Fibroblast of pulmonary artery (primary cell): ENCODE measurements around the gene PLEKHH1.

Experiments
- DNase-seq: peaks from one replicate; pipeline ENCODE4 v3.0.0-alpha.2; 2010; ENCODE audit warnings: low read depth
- H3K4me3 ChIP-seq: replicated peaks from 2 replicates; pipeline ENCODE4 v1.5.1; 2011; ENCODE audit warnings: low read depth, mild to moderate bottlenecking, control low read depth, low read length, moderate library complexity
- CTCF ChIP-seq: IDR thresholded peaks from 2 replicates; pipeline ENCODE4 v1.5.1; 2011; ENCODE audit warnings: mild to moderate bottlenecking, control low read depth, low read length, inconsistent platforms; ENCODE audit errors: missing control alignments

The PLEKHH1 gene

GRCh38 chr14:67553547-67553946 lies 20.5 kb downstream of the PLEKHH1 start:
- TF ChIP-seq CTCF: no peak
- DNase-seq: no peak
- no peak overlapping the region for H3K4me3 ChIP-seq

- no peak for DNase-seq
- H3K4me3 ChIP-seq: no peak overlapping the region
- TF ChIP-seq CTCF: no peak
Measured at GRCh38 chr14:67554341-67554740, 21.3 kb downstream of the PLEKHH1 start.

GRCh38 chr14:67555518-67556090 lies 22.5 kb downstream of the PLEKHH1 start:
- no peak overlapping the region for H3K4me3 ChIP-seq
- DNase-seq: no peak
- TF ChIP-seq CTCF: no peak

GRCh38 chr14:67556671-67557070 lies 23.6 kb downstream of the PLEKHH1 start:
- no peak for DNase-seq
- H3K4me3 ChIP-seq: no peak overlapping the region
- TF ChIP-seq CTCF: no peak

- DNase-seq: no peak
- H3K4me3 ChIP-seq: no peak overlapping the region
- TF ChIP-seq CTCF: no peak
Measured at GRCh38 chr14:67557118-67557517, 24.0 kb downstream of the PLEKHH1 start.

- TF ChIP-seq CTCF: no peak
- DNase-seq: no peak
- H3K4me3 ChIP-seq: no peak overlapping the region
Measured at GRCh38 chr14:67557656-67558055, 24.6 kb downstream of the PLEKHH1 start.

GRCh38 chr14:67559639-67560038 lies 26.5 kb downstream of the PLEKHH1 start:
- H3K4me3 ChIP-seq: no peak overlapping the region
- DNase-seq: no peak
- TF ChIP-seq CTCF: no peak
